ENCODE results near the gene TEX261. TPM values are rescaled to one million over a fixed set of nuclear protein-coding genes. Genes with fewer than 3 reads are reported as not detected.

TEX261 gene
- total and polyA plus RNA-seq, 2 of the 8 experiments (the other 6 are each of a cell fraction or from before 2014, with no cell fraction given) = 25.2 to 30.1 TPM

- Histone ChIP-seq H2BK5ac (ENCODE audit: low read depth, low read length) (no peak overlapping the region), H2AFZ (ENCODE audit: low read length) (no peak overlapping the region), H2AK5ac (ENCODE audit: low read depth, low read length) (no peak overlapping the region), H3K23ac (ENCODE audit: insufficient read length) (no peak overlapping the region), H3K27me3 (replicated peaks in 1 of 4; ENCODE audit: control insufficient read depth in 3 of 4, extremely low read depth in 1 of 4, insufficient read depth in 3 of 4, low read length in 3 of 4) (no peaks in the 10 kb centered on the region; a peak in 2 of 7 replicates), H3K4me2 (ENCODE audit: insufficient read depth in 1 of 2, low read depth in 2 of 2, low read length in 2 of 2) (peak overlapping the region; percentile 82 to 98), H4K91ac (replicated peaks; ENCODE audit: insufficient read length, low read length) (no peak overlapping the region), H3K4me3 (ENCODE audit: extremely low read depth in 1 of 4, insufficient read depth in 2 of 4, low read depth in 3 of 4, low read length in 4 of 4) (peak overlapping the region in 2 of 4 experiments; percentile 71 to 75; a peak in 3 of 8 replicates), H3K9ac (replicated peaks in 1 of 4; ENCODE audit: extremely low read depth in 1 of 4, low read depth in 3 of 4, low read length in 3 of 4) (no peak overlapping the region), H3K56ac (replicated peaks; ENCODE audit: insufficient read length, low read depth, low read length) (no peak overlapping the region), H2BK15ac (ENCODE audit: low read length) (no peak overlapping the region), H3K18ac (ENCODE audit: extremely low read depth, low read length) (no peak overlapping the region), H3K79me2 (ENCODE audit: control insufficient read depth in 1 of 2, insufficient read depth in 2 of 2, low read length in 2 of 2) (peaks cover 0 to 13% of the 10 kb centered on the region in 2 experiments; a peak in 2 of 4 replicates), H4K20me1 (replicated peaks in 1 of 2; ENCODE audit: control insufficient read depth in 1 of 2, insufficient read depth in 2 of 2, low read length in 2 of 2) (peaks cover 3 to 18% of the 10 kb centered on the region in 2 experiments), H3K4me1 (replicated peaks in 1 of 4; ENCODE audit: control insufficient read depth in 3 of 4, insufficient read depth in 4 of 4, low read length in 3 of 4) (peaks cover 0 to 5% (median 3%) of the 10 kb centered on the region in 4 experiments; a peak in 3 of 7 replicates), H4K5ac (ENCODE audit: insufficient read length, low read depth, low read length) (no peak overlapping the region), H2BK20ac (ENCODE audit: low read length) (no peak overlapping the region), H3K27ac (ENCODE audit: low read depth, low read length) (no peak overlapping the region), H3K14ac (ENCODE audit: insufficient read length) (no peak overlapping the region), H3K36me3 (ENCODE audit: control insufficient read depth in 2 of 4, insufficient read depth in 4 of 4, low read length in 3 of 4) (peaks cover 0 to 8% (median 2%) of the 10 kb centered on the region in 4 experiments; a peak in 1 of 8 replicates), H3K9me3 (ENCODE audit: insufficient read depth in 2 of 2, low read depth in 1 of 2, low read length in 1 of 2) (no peaks in the 10 kb centered on the region), H2BK120ac (replicated peaks; ENCODE audit: low read depth, low read length) (no peak overlapping the region), H2BK12ac (ENCODE audit: low read depth, low read length) (no peak overlapping the region), H3K23me2 (ENCODE audit: low read depth, low read length) (peaks cover 11% of the 10 kb centered on the region), H4K8ac (ENCODE audit: extremely low read depth, insufficient read depth, low read length) (no peak overlapping the region), H3K4ac (replicated peaks; ENCODE audit: insufficient read length, low read depth, low read length) (no peak overlapping the region), H3K79me1 (ENCODE audit: low read depth, low read length) (peaks cover 13% of the 10 kb centered on the region)
- no peak for DNase-seq (ENCODE audit: low read depth in 1 of 2, low spot score in 2 of 2)
- CTCF ChIA-PET (ENCODE audit: partially characterized antibody) = interaction anchor here (0.8 to 3.9 kb wide), 6 partner anchors 9 to 77 kb away, joined by 3 to 21 read pairs (median 3); no protein-coding TSS in a partner anchor
- WGBS, 2 experiments (ENCODE audit: extremely low coverage in 1 of 2, insufficient coverage in 1 of 2, insufficient read length in 1 of 2, insufficient replicate concordance in 2 of 2, low coverage in 1 of 2, low lambda C conversion rate in 2 of 2, missing lambda C conversion rate in 1 of 2) = 85% methylated on average over 12 of the region's 12 CpGs; no CpG with 5 or more reads in 1 of the 2 experiments
- POLR2A ChIA-PET (ENCODE audit: partially characterized antibody) = no interaction called here
- FAIRE-seq = no peak
- TF ChIP-seq CTCF (IDR thresholded peaks at IDR 0.05; ENCODE audit: control extremely low read depth in 1 of 3, insufficient read depth in 1 of 3, low read depth in 1 of 3, low read length in 3 of 3) (no peak), POU5F1 (IDR thresholded peaks at IDR 0.05; ENCODE audit: low read depth, low read length) (no peak), GABPA (IDR thresholded peaks at IDR 0.05; ENCODE audit: borderline replicate concordance, insufficient read depth, low read length) (no peak), TAF1 (IDR thresholded peaks at IDR 0.05; ENCODE audit: low read depth, low read length) (no peak), HDAC6 (IDR thresholded peaks at IDR 0.05; ENCODE audit: low read depth, low read length) (no peak), CHD1 (IDR thresholded peaks at IDR 0.05; ENCODE audit: low read depth, low read length) (no peak), GTF2F1 (IDR thresholded peaks at IDR 0.05; ENCODE audit: borderline replicate concordance, low read depth, low read length) (no peak), USF2 (IDR thresholded peaks at IDR 0.05; ENCODE audit: low read length) (no peak)
Measured at GRCh38 chr2:70992945-70993853, 1.5 kb downstream of the TEX261 start.

All from H1 (cell line).